ENCODE measurements around the gene ANKRD40. TPM values are rescaled to one million over a fixed set of nuclear protein-coding genes. Genes with fewer than 3 reads are reported as not detected.

ANKRD40 gene
- total and polyA plus RNA-seq, 9 of the 15 experiments (the other 6 are each of a cell fraction or from before 2014, with no cell fraction given): 9.0 to 28.9 (median 27.7) TPM

- TF ChIP-seq, protein P1, sequence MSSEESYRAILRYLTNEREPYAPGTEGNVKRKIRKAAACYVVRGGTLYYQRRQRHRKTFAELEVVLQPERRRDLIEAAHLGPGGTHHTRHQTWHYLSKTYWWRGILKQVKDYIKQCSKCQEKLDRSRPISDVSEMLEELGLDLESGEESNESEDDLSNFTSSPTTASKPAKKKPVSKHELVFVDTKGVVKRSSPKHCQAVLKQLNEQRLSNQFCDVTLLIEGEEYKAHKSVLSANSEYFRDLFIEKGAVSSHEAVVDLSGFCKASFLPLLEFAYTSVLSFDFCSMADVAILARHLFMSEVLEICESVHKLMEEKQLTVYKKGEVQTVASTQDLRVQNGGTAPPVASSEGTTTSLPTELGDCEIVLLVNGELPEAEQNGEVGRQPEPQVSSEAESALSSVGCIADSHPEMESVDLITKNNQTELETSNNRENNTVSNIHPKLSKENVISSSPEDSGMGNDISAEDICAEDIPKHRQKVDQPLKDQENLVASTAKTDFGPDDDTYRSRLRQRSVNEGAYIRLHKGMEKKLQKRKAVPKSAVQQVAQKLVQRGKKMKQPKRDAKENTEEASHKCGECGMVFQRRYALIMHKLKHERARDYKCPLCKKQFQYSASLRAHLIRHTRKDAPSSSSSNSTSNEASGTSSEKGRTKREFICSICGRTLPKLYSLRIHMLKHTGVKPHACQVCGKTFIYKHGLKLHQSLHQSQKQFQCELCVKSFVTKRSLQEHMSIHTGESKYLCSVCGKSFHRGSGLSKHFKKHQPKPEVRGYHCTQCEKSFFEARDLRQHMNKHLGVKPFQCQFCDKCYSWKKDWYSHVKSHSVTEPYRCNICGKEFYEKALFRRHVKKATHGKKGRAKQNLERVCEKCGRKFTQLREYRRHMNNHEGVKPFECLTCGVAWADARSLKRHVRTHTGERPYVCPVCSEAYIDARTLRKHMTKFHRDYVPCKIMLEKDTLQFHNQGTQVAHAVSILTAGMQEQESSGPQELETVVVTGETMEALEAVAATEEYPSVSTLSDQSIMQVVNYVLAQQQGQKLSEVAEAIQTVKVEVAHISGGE (CRISPR knock-in tag; IDR thresholded peaks at IDR 0.05): peak; percentile 95 to 100 (median 98)
- TF ChIP-seq SAFB (IDR thresholded peaks at IDR 0.05; ENCODE audit: borderline replicate concordance, low read depth, low read length) (peak; percentile 77; the same call in 1 of the 2 replicates), TBP (optimal IDR thresholded peaks at IDR 0.05; ENCODE audit: low read depth, low read length) (peak; percentile 82), KLF6 (CRISPR knock-in tag; IDR thresholded peaks at IDR 0.05; ENCODE audit: borderline replicate concordance) (no peak), JUND (IDR thresholded peaks at IDR 0.05; ENCODE audit: borderline replicate concordance, low read depth, low read length) (peak; percentile 90), JUND (tag; IDR thresholded peaks at IDR 0.05; ENCODE audit: borderline replicate concordance, low read depth, low read length) (peak; percentile 84; the same call in 2 of the 3 replicates), HDAC2 (IDR thresholded peaks at IDR 0.05) (0 out of 2 replicates have a peak, but pooled peaks have one; percentile 8), SUPT5H (IDR thresholded peaks at IDR 0.05) (0 out of 2 replicates have a peak, but pooled peaks have one; percentile 8), ZNF695 (CRISPR knock-in tag; IDR thresholded peaks at IDR 0.05) (no peak), MBD2 (IDR thresholded peaks at IDR 0.05; ENCODE audit: borderline replicate concordance, low read depth) (peak; percentile 75), ARID3A (IDR thresholded peaks at IDR 0.05; ENCODE audit: borderline replicate concordance, low read depth, low read length) (peak; percentile 95), SREBF1 (IDR thresholded peaks at IDR 0.05; ENCODE audit: borderline replicate concordance, low read depth, low read length) (no peak), SMAD1 (IDR thresholded peaks at IDR 0.05; ENCODE audit: low read depth, low read length, partially characterized antibody) (peak; percentile 71), ATF3 (IDR thresholded peaks at IDR 0.05) (peak; percentile 88), ATF3 (CRISPR knock-in tag; conservative IDR thresholded peaks at IDR 0.05) (peak; percentile 95)
- TF ChIP-seq, protein P2, sequence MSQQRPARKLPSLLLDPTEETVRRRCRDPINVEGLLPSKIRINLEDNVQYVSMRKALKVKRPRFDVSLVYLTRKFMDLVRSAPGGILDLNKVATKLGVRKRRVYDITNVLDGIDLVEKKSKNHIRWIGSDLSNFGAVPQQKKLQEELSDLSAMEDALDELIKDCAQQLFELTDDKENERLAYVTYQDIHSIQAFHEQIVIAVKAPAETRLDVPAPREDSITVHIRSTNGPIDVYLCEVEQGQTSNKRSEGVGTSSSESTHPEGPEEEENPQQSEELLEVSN (IDR thresholded peaks at IDR 0.05; ENCODE audit: borderline replicate concordance in 1 of 2, extremely low read depth in 1 of 2, insufficient read depth in 1 of 2, insufficient read length in 1 of 2, low read depth in 1 of 2, low read length in 1 of 2, poor library complexity in 1 of 2, severe bottlenecking in 1 of 2): peak; percentile 75 to 82
- TF ChIP-seq, protein P3, sequence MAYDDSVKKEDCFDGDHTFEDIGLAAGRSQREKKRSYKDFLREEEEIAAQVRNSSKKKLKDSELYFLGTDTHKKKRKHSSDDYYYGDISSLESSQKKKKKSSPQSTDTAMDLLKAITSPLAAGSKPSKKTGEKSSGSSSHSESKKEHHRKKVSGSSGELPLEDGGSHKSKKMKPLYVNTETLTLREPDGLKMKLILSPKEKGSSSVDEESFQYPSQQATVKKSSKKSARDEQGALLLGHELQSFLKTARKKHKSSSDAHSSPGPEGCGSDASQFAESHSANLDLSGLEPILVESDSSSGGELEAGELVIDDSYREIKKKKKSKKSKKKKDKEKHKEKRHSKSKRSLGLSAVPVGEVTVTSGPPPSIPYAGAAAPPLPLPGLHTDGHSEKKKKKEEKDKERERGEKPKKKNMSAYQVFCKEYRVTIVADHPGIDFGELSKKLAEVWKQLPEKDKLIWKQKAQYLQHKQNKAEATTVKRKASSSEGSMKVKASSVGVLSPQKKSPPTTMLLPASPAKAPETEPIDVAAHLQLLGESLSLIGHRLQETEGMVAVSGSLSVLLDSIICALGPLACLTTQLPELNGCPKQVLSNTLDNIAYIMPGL (CRISPR knock-in tag; IDR thresholded peaks at IDR 0.05): 0 out of 2 replicates have a peak, but pooled peaks have one; percentile 47
Measured at GRCh38 chr17:50707289-50708049, at the start of gene ANKRD40 (continued).
